GM21360 (cell line): ENCODE results near the gene TINAGL1.

Source experiments
- ATAC-seq: cut with Tn5 transposase; IDR thresholded peaks from one replicate; pipeline ENCODE4 v1.9.1; 2021; ENCODE audit warnings: mild to moderate bottlenecking, moderate library complexity; ENCODE audit not compliant: unreplicated experiment

Gene TINAGL1, protein sequence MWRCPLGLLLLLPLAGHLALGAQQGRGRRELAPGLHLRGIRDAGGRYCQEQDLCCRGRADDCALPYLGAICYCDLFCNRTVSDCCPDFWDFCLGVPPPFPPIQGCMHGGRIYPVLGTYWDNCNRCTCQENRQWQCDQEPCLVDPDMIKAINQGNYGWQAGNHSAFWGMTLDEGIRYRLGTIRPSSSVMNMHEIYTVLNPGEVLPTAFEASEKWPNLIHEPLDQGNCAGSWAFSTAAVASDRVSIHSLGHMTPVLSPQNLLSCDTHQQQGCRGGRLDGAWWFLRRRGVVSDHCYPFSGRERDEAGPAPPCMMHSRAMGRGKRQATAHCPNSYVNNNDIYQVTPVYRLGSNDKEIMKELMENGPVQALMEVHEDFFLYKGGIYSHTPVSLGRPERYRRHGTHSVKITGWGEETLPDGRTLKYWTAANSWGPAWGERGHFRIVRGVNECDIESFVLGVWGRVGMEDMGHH

DNA sequence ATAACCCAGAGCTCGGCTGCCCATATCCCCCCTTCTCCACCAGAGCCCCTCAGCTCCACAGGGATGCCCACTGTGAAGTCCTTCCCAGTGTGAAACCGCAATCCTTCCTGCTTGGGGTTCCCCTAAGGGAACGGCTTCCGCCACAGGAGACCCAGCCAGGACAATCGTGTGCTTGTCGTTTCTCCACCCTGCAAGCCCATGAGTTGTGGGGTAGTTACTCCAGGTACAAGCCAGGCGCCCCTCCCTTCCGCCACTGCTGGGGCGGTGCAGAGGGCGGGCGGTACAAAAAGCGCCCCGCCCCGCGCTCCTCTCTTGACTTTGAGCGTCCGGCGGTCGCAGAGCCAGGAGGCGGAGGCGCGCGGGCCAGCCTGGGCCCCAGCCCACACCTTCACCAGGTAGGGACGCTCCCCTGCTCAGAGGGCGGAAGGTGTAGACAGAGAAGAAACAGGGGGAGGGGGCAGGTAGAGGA is at the start of gene TINAGL1:
TSS of gene TINAGL1 (plus strand) at position 315 of the 469 bp plus-strand sequence. CDS start 634 bp downstream, outside the sequence.
- ATAC-seq = no peak

DNA sequence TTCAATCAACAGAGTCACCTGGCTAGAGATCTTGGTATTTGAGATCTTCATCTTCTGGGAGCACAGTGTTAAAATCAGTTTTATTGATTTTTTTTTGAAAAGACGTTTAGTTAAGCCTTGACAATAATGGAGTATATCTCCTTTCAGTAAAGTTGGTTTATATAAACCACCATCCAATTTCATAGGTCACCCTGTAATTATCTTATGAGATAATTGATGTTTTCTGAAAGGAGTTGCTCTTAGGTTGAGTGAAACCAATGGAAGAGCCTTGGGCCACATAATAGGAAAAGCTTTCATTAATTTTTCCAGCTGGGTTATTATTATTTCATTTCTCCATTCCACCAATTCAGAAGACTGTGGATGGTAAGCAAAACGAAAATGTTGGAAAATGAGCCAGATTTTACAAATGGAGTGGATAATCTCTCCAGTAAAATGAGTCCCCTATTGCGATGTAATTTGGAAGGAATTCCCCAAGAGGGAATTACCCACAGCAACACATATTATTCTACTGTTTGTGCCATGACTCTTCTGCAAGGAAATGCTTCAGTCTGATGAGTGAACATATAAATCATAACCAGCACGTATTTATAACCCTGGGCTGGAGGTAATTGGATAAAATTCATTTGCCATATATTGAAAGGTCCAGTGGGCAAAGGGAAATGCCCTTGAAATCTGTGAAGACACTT is 46.2 kb upstream of the TINAGL1 start:
- no peak for ATAC-seq

DNA sequence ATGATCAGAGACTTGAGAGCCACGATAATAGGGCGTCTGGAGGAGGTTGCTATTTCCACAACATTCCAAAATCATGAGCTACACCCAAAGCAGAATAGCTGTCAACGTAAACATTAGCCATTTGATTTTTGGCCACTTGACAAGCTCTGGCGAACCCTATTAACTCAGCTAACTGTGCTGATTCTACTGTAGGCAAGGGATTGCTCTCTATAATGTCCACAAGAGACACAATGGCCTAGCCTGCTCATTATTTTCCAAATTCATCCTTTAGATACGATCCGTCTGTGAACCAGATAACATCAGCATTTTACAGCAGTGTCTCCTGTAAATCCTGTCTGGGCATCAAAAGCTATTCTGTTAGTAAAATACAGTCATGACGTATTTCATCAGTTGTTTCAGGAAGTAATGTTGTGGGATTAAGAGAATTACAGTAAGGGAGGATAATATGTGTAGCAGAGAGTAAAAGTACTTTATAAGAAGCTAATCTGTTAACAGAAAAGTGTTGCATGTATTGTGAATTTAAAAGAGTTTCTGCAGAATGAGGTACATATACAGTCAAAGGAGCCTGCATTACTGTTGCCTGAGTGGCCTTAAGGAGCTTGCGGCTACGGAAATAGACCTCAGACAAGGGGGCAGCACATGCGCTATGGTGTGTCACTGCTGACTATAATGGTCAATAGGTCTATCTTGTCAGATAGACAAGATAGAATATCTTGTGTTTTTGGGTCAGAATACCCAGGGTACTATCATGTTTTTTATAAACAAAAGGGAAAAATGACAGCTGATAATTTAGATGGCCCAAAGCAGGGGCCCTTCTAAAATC is 44.9 kb upstream of the TINAGL1 start:
- no peak for ATAC-seq

DNA sequence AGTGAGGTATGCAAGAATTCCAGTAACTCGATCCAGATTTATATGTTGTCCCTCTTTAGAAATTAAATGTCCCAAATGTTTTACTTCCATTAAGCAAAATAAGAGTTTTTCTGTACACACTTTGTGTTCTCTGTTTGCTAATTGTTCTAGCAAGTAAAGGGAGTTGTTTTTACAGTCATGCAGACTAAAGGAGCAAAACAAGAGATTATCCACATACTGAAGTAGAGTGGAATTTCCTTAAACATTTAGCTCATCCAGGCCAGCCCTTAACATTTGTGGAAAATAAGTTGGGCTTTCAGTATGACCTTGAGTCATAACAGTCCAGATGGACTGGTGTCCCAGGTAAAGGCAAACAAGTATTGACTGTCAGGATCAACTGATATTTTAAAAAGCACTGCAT is 44.1 kb upstream of the TINAGL1 start:
- ATAC-seq = no peak

DNA sequence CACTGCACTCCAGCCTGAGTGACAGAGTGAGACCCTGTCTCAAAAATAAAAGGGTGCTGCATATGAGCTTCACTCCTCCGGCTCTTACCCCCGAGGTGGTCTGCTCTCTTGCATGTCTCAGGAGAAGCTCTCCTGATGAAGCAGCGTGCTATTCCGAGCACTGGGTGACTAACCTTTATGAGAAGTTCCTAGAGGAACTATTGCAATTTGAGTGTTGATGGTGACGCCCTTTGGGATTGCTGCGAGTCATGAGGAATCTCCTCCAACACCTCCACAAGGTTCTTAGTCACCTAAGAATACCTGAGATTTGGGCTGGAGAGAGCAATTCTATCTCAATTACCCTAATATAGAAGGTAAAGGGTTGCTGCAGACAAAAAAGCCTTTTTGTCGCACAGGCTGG is 40.8 kb upstream of the TINAGL1 start:
- ATAC-seq = no peak

DNA sequence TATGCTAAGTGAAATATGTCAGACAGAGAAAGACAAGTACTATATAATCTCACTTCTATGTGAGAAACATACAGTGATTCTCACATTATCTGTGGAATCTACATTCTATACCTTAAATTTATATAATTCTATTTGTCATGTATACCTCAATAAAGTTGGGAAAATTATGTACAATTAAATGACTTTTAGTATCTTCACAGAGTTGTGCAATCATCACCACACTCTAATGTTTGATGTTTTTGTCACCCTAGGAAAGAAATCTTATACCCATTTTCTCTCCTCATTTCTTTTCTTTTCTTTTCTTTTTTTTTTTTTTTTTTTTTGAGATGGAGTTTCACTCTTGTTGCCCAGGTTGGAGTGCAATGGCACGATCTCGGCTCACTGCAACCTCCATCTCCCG is 37.0 kb upstream of the TINAGL1 start:
- ATAC-seq = no peak

DNA sequence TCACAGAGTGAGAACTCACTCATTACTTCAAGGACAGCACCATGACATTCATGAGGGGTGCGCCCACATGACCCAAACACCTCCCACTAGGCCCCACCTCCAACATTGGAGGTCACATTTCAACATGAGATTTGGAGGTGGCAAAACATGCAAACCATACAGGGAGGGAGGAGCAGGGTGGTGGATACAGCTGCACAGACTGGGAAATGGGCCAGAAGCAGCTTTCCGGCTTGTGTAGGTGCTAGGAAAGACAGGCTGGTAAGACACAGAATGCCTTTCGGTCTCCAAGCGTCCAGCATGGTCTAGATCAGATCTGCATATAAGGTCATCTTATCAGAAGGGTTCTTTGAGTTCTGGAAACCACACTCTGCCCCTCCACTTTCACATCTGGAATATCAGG is 35.1 kb upstream of the TINAGL1 start:
- no peak for ATAC-seq

DNA sequence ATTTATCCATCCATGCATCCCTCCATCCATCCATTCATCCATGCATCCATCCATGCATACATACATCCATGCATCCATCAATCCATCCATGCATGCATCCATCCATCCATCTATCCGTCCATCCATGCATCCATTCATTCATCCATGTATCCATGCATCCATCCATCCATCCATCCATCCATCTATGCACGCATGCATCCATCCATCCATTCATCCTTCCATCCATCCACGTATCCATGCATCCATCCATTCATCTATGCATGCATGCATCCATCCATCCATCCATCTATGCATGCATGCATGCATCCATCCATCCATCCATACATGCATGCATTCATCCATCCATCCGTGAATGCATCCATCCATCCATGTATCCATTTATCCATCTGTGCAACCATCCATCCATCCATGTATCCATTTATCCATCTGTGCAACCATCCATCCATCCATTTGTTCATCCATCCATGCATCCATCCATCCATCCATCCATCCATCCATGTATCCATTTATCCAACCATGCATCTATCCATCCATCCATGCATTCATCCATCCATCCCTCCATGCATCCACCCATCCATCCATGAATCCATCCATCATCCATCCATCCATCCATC is 30.3 kb upstream of the TINAGL1 start:
- ATAC-seq = no peak

DNA sequence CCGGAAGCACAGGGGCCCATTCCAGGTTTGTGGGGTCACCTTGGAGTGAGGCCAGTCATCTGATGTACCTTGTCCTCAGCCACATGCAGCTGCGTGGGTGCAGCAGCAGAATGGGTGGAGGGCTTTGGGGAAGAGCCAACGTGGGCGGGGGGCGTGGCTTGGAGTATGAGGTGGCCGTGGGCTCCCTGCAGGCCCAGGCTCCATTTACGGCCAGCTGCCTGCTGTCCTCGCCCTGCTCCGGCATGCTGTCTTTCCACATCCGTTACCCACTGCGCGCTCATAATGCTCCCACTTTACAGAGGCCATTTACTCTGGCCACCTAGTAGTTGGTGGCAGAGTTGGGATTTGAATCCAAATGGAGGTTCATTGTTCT is 27.8 kb upstream of the TINAGL1 start:
- no peak for ATAC-seq

DNA sequence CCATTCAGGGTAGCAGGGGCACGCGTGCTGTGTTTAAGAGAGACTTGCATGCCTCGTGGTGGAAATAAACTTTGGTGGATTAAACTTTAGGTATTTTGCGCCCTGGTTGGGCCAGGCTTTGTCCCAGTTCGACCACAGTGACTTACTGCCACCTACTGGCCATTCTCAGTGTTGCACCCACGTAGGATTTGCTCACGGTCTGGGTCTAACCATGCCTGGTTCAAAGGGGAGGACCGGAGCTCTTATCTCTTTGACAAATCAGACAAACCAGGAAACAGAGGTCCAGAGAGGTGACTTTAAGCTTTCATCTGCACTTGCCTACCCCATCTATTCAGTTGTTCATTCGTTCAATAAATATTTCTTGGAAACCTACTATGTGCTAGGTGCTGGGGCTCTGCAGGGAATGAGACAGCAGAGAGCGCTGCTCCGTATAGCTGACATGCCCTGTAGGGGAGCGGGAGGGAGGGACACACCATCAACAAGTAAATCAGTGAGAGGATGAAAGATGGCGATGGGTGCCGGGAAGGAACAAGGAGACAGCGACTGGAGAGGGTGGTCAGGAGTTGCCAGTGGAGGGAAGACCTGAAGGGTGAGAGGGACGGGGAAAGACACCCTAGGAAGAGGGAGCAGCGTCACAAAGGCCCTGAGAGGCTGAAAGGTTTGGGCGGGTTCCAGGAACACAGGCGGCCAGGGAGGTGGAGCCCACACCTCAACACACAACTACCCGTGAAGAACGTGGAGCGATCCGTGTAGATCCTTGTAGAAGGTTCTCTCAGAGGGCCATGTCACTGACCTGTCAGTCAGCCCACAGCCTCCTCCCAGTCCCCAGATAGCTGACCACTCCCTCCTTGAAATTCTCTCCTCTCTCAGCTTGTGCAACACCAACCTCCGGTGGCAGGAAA is 27.2 kb upstream of the TINAGL1 start:
- ATAC-seq = peak; percentile 79

DNA sequence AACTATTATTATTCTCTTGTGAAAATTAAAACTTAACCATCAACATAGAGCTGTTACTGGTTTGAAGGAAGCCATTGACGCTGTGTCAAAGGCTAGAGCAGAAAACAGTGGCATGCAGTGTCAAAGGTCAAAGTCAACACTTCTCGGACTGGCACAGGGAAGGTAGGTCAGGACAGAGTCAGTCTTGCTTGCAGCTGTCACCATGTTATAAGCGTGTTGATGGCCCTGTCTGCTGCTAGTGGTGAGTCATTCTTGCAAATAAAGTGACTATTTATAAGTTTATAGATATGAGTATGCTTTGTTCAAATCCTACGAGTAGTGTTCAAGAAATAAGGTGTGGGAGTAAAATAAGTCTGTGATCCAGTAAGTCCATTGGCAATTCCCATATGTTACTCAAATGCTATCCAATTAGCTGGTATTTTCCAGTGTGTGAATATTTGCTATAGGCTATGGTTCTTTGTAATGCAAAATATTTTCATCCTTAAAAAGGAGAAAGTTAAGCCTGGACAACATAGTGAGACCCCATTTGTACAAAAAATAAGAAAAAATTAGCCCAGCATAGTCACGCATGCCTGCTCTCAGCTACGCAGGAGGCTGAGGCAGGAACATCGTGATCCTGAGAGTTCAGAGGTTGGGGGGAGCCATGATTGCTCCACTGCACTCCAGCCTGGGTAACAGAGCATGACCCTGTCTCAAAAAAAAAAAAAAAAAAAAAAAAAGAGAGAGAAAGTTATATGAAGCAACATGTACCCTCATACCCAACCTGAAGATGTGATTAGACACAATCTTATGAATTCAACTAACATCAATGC is 26.3 kb upstream of the TINAGL1 start:
- ATAC-seq = peak; percentile 28

DNA sequence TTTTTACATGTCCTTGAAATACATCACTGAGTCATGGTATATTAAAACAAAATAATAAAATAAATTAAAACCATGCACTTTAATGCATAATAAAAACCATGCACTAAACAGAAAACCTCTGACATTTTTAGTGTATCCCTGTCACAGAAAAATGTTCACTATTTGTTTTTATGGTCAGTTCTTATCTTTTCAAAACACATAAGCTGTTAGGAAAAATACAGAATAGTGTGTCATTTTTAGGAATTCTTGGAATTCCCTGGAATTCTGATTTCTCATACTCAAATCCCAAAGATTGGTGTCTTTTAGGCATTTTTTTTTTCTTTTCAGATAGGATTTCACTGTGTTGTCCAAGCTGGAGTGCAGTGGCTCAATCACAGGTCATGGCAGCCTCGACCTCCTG is 25.1 kb upstream of the TINAGL1 start:
- no peak for ATAC-seq

DNA sequence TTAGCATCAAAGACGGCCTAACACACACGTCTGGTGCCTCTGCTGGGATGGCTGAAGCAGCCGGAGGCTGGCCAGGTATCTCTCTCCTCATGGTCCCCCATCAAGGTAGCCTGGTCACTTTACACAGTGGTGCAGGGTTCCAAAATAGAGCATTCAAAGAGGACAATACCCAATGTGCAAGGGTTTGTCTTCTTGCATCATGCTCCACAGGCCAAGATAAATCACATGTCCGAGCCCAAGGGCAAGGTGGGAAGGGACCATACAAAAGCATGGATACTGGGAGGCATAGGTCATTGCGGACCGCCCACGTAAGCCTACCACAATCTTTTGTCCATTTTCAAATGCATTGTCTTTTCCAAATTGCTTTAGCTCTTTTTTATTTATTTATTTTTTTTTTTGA is 23.8 kb upstream of the TINAGL1 start:
- ATAC-seq = no peak

DNA sequence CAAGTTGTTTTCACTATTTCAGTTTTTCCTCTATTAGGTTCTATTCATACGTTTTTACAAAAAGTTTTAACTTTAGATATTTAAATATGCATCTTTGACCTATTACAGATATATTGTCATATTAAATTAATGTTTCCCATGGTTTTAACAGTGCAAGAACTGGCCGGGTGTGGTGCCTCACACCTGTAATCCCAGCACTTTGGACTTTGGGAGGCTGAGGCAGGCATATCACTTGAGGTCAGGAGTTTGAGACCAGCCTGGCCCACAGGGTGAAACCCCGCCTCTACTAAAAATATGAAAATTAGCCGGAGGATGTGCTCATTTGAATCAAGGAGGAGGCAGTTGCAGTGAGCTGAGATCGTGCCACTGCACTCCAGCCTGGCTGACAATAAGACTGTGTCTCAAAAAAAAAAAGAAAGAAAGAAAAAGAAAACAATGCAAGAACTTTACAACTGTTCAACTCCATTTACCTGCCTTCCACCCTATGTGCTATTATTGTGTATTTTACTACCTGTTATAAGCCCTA is 19.8 kb upstream of the TINAGL1 start:
- ATAC-seq = no peak

DNA sequence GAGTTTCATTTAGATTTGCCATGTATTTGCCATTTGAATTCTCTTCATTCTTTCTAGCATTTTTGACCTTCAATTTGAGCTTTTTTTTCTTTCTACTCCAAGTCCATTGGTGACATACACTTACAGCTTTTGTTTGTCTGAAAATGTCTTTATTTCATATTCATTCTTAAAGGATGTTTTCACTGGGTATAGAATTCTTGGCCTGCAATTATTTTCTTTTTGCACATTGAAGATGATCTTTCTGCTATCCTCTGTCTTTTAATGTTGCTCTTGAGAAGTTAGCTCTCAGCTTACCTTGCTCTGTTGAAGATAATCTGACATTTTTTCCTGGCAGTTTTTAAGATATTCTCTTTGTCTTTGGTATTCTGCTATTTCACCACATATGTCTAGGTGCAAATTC is 16.6 kb upstream of the TINAGL1 start:
- no peak for ATAC-seq

DNA sequence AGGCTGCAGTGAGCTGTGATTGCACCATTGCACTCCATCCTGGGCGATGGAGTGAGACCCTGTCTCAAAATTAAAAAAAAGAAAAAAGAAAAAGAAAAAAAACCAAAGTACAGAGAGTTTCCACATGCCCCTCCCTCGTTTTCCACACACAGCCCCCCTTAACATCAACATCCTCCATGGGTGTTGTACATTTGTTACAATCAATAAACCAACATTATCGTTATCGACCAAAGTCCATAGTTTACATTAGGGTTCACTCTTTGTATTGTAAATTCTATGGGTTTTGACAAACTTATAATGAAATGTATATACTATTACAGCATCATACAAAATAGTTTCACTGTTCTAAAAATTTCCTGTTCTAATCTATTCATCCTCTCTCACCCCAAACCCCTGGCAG is 15.9 kb upstream of the TINAGL1 start:
- ATAC-seq = no peak

DNA sequence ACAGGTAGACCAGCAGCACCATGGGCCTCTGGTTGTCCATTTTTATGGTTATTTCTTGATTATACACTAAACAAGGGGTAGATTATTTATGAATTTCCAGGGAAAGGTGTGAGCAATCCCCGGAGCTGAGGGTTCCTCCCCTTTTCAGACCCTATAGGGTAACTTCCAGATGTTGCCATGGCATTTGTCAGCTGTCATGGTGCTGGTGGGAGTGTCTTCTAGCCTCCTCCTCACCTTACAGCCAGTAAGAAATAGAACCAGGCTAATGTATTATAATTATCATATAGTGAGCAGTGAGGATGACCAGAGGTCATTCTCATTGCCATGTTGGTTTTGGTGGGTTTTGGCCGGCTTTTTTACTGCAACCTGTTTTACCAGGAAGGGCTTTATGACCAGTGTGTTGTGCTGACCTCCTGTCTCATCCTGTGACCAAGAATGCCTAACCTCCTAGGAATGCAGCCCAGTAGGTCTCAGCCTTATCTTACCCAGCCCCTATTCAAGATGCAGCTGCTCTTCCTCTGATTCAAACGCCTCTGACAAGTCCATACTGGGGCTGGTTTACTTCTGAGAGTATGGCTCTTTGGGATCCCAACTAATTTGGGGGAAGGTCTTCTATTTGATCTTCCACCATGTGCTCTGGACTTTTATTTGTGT is 13.5 kb upstream of the TINAGL1 start:
- ATAC-seq = no peak

DNA sequence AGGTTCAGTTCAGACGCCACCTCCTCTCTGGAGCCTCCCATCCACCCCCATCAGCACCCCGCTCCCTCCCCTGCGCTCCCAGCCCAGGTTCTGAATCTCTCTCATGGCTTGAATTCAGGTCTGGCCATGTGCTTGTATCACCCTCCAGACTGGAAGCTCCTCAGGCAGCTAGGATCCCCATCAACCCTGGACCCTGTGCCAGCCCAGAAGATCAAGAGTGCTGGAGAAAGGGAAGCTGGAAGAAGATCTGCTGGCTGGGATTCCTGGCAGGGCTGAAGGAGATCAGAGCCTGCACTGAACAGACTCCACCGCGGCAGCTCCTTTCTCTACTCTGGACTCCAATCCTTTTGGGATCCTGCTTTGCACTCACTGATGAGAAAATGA is 11.7 kb upstream of the TINAGL1 start:
- ATAC-seq = no peak
